ENCODE measurements around the gene SLC25A17. TPM values are rescaled to one million over a fixed set of nuclear protein-coding genes. Genes with fewer than 3 reads are reported as not detected.
"Not testable (repeated sequence)": the region's sequence is repeated elsewhere in the genome, so short reads cannot be mapped to it uniquely, and the experiment has no call there.

The SLC25A17 gene
- total and polyA plus RNA-seq, 2 donors from 2014 or later = 15.3 to 23.8 TPM

GRCh38 chr22:40764763-40765441 lies 54.2 kb downstream of the SLC25A17 start:
- intact Hi-C loops (cut with DNase I) = no loop called here
- Histone ChIP-seq H3K27ac (ENCODE audit: low read depth in 2 of 2, low read length in 2 of 2) (no peak overlapping the region), H3K4me3 (ENCODE audit: low read length in 3 of 3) (no peak overlapping the region), H3K9ac (ENCODE audit: low read length in 3 of 3) (no peak overlapping the region), H3K9me3 (ENCODE audit: control insufficient read depth in 2 of 3, insufficient read depth in 1 of 3, low read length in 3 of 3) (no peaks in the 10 kb centered on the region), H3K27me3 (ENCODE audit: control insufficient read depth, insufficient read depth, low read length) (no peaks in the 10 kb centered on the region), H3K36me3 (ENCODE audit: control insufficient read depth in 2 of 3, insufficient read depth in 3 of 3, low read length in 3 of 3) (no peaks in the 10 kb centered on the region), H3K4me1 (ENCODE audit: control insufficient read depth in 2 of 3, insufficient read depth in 2 of 3, low read depth in 1 of 3, low read length in 3 of 3) (no peaks in the 10 kb centered on the region)
- DNase-seq (no peak), FAIRE-seq (no peak)
- no peak for TF ChIP-seq CTCF (IDR thresholded peaks at IDR 0.05; ENCODE audit: borderline replicate concordance, extremely low read depth, insufficient read depth)

DNA sequence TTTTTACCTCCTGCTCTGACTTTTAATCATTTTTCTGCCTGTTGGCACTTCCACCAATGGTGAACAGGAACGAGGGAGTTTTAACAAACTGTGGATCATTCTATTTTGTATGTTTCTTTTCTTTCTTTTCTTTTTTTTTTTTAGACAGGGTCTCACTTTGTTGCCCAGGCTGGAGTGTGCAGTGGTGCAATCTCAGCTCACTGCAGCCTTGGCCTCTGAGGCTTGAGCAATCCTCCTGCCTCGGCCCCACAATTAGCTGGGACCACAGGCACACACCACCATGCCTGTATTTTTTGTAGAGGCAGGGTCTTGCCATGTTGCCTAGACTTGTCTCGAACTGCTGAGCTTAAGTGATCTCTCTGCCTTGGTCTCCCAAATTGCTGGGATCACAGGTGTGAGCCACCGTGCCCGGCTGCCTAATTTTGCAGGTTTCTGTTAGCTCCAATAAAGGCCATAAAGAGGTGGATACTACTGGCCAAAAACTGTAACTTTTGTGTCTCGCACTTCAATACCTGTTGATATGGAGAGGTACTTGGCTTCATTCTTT lies 59.8 kb downstream of the SLC25A17 start:
- Histone ChIP-seq H3K4me1 (ENCODE audit: control insufficient read depth in 2 of 3, insufficient read depth in 2 of 3, low read depth in 1 of 3, low read length in 3 of 3) (no peaks in the 10 kb centered on the region), H3K27me3 (ENCODE audit: control insufficient read depth, insufficient read depth, low read length) (no peaks in the 10 kb centered on the region), H3K36me3 (ENCODE audit: control insufficient read depth in 2 of 3, insufficient read depth in 3 of 3, low read length in 3 of 3) (no peaks in the 10 kb centered on the region), H3K9me3 (ENCODE audit: control insufficient read depth in 2 of 3, insufficient read depth in 1 of 3, low read length in 3 of 3) (no peaks in the 10 kb centered on the region), H3K9ac (ENCODE audit: low read length in 3 of 3) (no peak overlapping the region), H3K4me3 (ENCODE audit: low read length in 3 of 3) (no peak overlapping the region), H3K27ac (ENCODE audit: low read depth in 2 of 2, low read length in 2 of 2) (no peak overlapping the region)
- intact Hi-C loops (cut with DNase I) = no loop called here
- TF ChIP-seq CTCF (IDR thresholded peaks at IDR 0.05; ENCODE audit: borderline replicate concordance, extremely low read depth, insufficient read depth) = no peak
- DNase-seq (no peak), FAIRE-seq (no peak)

GRCh38 chr22:40758851-40759250 lies 60.3 kb downstream of the SLC25A17 start:
- H3K4me3 ChIP-seq (ENCODE audit: low read length in 3 of 3); intact Hi-C loops (cut with DNase I); H3K36me3 ChIP-seq (ENCODE audit: control insufficient read depth in 2 of 3, insufficient read depth in 3 of 3, low read length in 3 of 3); H3K27me3 ChIP-seq (ENCODE audit: control insufficient read depth, insufficient read depth, low read length); H3K9ac ChIP-seq (ENCODE audit: low read length in 3 of 3); DNase-seq; H3K4me1 ChIP-seq (ENCODE audit: control insufficient read depth in 2 of 3, insufficient read depth in 2 of 3, low read depth in 1 of 3, low read length in 3 of 3); H3K9me3 ChIP-seq (ENCODE audit: control insufficient read depth in 2 of 3, insufficient read depth in 1 of 3, low read length in 3 of 3); H3K27ac ChIP-seq (ENCODE audit: low read depth in 2 of 2, low read length in 2 of 2); FAIRE-seq: not testable (repeated sequence)

DNA sequence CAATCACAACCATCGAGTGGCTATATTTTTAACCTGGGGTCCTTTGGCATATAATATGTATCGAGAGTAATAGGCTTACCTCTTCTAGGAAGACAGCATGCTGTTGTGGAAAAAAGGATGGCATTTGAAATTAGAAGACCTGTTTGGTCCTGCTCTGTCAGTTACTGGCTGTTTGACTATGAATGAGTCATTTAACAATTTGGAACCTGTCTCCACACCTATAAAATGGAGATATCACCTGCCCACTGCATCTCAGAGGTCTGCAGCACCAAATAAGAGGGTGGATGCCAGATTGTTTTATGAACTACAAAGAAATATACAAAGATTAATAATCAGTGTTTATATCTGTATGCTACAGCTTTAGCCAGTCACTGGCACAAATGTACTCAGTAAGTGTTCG lies 60.8 kb downstream of the SLC25A17 start:
- FAIRE-seq (no peak), DNase-seq (no peak)
- Histone ChIP-seq H3K27me3 (ENCODE audit: control insufficient read depth, insufficient read depth, low read length) (no peaks in the 10 kb centered on the region), H3K4me1 (ENCODE audit: control insufficient read depth in 2 of 3, insufficient read depth in 2 of 3, low read depth in 1 of 3, low read length in 3 of 3) (no peaks in the 10 kb centered on the region), H3K9me3 (ENCODE audit: control insufficient read depth in 2 of 3, insufficient read depth in 1 of 3, low read length in 3 of 3) (no peaks in the 10 kb centered on the region), H3K9ac (ENCODE audit: low read length in 3 of 3) (no peak overlapping the region), H3K27ac (ENCODE audit: low read depth in 2 of 2, low read length in 2 of 2) (no peak overlapping the region), H3K4me3 (ENCODE audit: low read length in 3 of 3) (no peak overlapping the region), H3K36me3 (ENCODE audit: control insufficient read depth in 2 of 3, insufficient read depth in 3 of 3, low read length in 3 of 3) (no peaks in the 10 kb centered on the region)
- intact Hi-C loops (cut with DNase I) = no loop called here
- no peak for TF ChIP-seq CTCF (IDR thresholded peaks at IDR 0.05; ENCODE audit: borderline replicate concordance, extremely low read depth, insufficient read depth)

All from kidney (tissue), 14 donors.